ENCODE data around the gene MBD3L4.
"Not testable (repeated sequence)": the region's sequence is repeated elsewhere in the genome, so short reads cannot be mapped to it uniquely, and the experiment has no call there.

MBD3L4 gene

GRCh38 chr19:7040079-7040478 is at the start of gene MBD3L4:
TSS of gene MBD3L4 (minus strand) at chr19:7040179. CDS start at chr19:7040144, 35 bp downstream.
- not testable (repeated sequence) for DNase-seq (ENCODE audit: low read depth in 2 of 2)

GRCh38 chr19:7088999-7089398 is 49.0 kb upstream of the MBD3L4 start:
- no peak for DNase-seq (ENCODE audit: low read depth in 2 of 2)

GRCh38 chr19:7083076-7083956 is 43.3 kb upstream of the MBD3L4 start:
- no peak for DNase-seq (ENCODE audit: low read depth in 2 of 2)

GRCh38 chr19:7078008-7078407 is 38.0 kb upstream of the MBD3L4 start:
- DNase-seq (ENCODE audit: low read depth in 2 of 2) = no peak

GRCh38 chr19:7076151-7076550 is 36.2 kb upstream of the MBD3L4 start:
- DNase-seq (ENCODE audit: low read depth in 2 of 2) = no peak

GRCh38 chr19:7074705-7075282 is 34.8 kb upstream of the MBD3L4 start:
- DNase-seq (ENCODE audit: low read depth in 2 of 2) = no peak

- DNase-seq (ENCODE audit: low read depth in 2 of 2) = no peak
Observed at GRCh38 chr19:7072541-7072940, 32.6 kb upstream of the MBD3L4 start.

- no peak for DNase-seq (ENCODE audit: low read depth in 2 of 2)
Observed at GRCh38 chr19:7069904-7070226, 29.9 kb upstream of the MBD3L4 start.

- DNase-seq (ENCODE audit: low read depth in 2 of 2) = peak; percentile 98 to 99
Observed at GRCh38 chr19:7069042-7069903, 29.3 kb upstream of the MBD3L4 start, which contains the start of gene ZNF557. TSS of gene ZNF557 (plus strand) at chr19:7069703. CDS start at chr19:7075075, 5,372 bp downstream.

- DNase-seq (ENCODE audit: low read depth in 2 of 2) = no peak
Observed at GRCh38 chr19:7068599-7068998, 28.6 kb upstream of the MBD3L4 start.

GRCh38 chr19:7067716-7068115 is 27.7 kb upstream of the MBD3L4 start:
- no peak for DNase-seq (ENCODE audit: low read depth in 2 of 2)

GRCh38 chr19:7067122-7067521 is 27.1 kb upstream of the MBD3L4 start:
- not testable (repeated sequence) for DNase-seq (ENCODE audit: low read depth in 2 of 2)

- DNase-seq (ENCODE audit: low read depth in 2 of 2) = no peak
Observed at GRCh38 chr19:7063764-7064418, 23.9 kb upstream of the MBD3L4 start.

GRCh38 chr19:7063339-7063738 is 23.4 kb upstream of the MBD3L4 start:
- DNase-seq (ENCODE audit: low read depth in 2 of 2) = no peak

GRCh38 chr19:7059977-7060376 is 20.0 kb upstream of the MBD3L4 start:
- DNase-seq (ENCODE audit: low read depth in 2 of 2) = not testable (repeated sequence)

GRCh38 chr19:7058576-7058975 is 18.6 kb upstream of the MBD3L4 start, which contains the start of gene MBD3L3:
TSS of gene MBD3L3 (minus strand) at chr19:7058676. CDS start at chr19:7058605, 71 bp downstream.
- not testable (repeated sequence) for DNase-seq (ENCODE audit: low read depth in 2 of 2)

GRCh38 chr19:7056371-7056770 is 16.4 kb upstream of the MBD3L4 start:
- DNase-seq (ENCODE audit: low read depth in 2 of 2) = not testable (repeated sequence)

GRCh38 chr19:7055679-7056078 is 15.7 kb upstream of the MBD3L4 start:
- not testable (repeated sequence) for DNase-seq (ENCODE audit: low read depth in 2 of 2)

- DNase-seq (ENCODE audit: low read depth in 2 of 2) = not testable (repeated sequence)
Observed at GRCh38 chr19:7054635-7055368, 14.8 kb upstream of the MBD3L4 start.

GRCh38 chr19:7052896-7053295 is 12.9 kb upstream of the MBD3L4 start:
- not testable (repeated sequence) for DNase-seq (ENCODE audit: low read depth in 2 of 2)

- not testable (repeated sequence) for DNase-seq (ENCODE audit: low read depth in 2 of 2)
Observed at GRCh38 chr19:7051421-7051820, 11.4 kb upstream of the MBD3L4 start.
